Stimulated activated CD8-positive, alpha-beta memory T cell treated with anti-CD3 and anti-CD28 coated beads, Interleukin-12 subunit alpha, Interleukin-12 subunit beta, amount 100 ng/mL, for 24 hours (primary cell): Measurements from ENCODE around the gene SPINK4.
A peak's percentile ranks its signal among the peaks of the same experiment; 100 is the strongest.

Source experiments
- DNase-seq: peaks from one replicate; pipeline ENCODE4 v3.0.0-alpha.2; 2020; ENCODE audit errors: extremely low read depth

The SPINK4 gene

DNA sequence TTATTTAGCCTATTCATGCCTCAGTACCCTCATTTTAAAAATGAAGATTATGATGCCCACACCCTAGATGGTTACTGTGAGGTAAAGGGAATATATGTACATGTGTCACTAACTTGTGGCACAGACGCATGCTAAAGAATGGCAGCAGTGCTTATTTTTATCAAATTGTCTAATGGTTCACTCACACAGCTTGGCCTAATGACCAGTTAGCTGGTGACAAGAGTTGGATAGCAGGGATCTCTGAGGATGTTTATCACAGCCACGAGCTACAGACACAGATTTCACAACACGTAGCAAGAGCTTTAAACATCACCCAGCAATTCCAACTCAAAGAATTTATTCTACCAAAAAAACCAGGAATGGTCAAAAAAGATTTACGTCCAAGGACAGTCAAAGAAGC lies 17.3 kb downstream of the SPINK4 start:
- no peak for DNase-seq

DNA sequence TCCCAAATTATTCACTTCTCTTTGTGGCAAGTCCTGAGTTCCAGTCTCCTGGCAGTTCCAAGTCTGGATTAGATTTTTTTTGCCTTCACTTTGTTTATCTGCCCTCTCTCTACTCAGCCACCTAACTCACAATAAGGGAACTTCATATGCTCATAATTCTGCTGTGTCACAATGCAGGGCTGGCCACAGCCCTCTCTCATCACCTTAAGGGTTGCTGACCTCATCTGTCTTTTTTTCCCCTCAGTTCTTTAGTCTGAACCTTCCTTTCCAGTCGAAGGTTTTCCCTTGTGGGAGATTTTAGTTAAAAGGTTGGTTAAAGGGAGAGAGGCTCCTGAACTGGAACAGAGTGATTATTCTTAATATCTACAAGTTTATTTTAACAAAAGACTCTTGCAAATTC lies 20.4 kb downstream of the SPINK4 start:
- DNase-seq, result no peak

DNA sequence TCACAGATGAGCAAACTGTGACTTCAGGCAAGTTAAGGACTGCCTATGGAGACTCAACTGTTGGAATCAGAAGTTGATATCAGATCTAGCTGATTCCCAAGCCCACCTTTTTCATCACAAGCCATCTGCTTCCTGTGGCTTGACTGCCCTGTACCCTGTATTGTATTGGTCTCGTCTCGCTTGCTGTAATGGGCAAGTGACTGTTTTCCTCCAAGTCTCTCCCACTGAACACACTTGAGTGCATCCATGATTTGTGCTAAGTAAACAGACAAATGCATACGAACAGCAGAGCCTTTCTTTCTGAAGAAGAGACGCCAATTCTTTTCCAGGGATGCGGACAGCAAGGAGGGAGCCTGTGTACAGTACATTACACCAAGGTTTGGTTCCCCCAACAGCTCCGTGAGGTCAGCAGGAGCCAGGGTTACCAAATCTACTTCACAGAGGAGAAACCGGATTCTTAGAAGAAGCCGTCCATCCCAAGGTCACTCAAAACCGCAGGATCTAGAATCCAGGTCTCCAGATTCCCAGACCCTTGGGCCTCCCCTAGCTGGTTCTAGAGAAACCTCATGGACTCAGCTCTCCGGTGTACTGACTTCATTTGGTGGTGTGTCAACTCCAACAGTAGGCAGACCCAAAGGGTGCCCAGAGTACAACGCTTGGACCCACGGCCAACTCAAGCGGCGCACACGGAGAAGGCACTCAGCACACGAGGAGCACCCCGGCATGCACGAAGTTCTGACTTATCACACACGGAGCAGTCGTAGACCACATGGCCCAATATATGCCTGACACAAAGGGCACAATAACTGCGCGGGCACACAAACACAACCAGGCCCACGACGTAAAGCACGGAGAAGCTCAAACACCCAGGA lies 23.4 kb downstream of the SPINK4 start:
- DNase-seq, result no peak

DNA sequence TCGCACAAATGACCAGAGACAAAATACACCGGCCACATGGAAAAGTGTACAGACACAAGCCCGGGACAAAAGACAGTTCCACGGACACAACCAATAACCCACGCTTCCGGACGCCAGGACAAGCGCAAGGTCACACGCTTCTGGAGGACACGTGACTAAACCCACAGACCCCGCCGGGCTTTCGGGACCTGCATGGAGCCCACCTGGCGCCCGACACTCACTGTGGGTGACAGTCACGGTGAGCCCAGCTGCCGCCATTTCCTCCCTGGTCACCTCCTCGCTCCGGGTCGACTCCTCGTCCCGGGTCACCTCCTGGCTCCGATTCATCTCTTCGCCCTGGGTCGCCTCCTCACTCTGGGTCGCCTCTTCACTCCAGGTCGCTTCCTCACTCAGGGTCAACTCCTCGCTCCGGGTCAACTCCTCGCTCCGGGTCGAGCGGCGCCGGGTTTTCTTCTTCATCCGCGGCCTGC lies 24.1 kb downstream of the SPINK4 start:
- no peak for DNase-seq

DNA sequence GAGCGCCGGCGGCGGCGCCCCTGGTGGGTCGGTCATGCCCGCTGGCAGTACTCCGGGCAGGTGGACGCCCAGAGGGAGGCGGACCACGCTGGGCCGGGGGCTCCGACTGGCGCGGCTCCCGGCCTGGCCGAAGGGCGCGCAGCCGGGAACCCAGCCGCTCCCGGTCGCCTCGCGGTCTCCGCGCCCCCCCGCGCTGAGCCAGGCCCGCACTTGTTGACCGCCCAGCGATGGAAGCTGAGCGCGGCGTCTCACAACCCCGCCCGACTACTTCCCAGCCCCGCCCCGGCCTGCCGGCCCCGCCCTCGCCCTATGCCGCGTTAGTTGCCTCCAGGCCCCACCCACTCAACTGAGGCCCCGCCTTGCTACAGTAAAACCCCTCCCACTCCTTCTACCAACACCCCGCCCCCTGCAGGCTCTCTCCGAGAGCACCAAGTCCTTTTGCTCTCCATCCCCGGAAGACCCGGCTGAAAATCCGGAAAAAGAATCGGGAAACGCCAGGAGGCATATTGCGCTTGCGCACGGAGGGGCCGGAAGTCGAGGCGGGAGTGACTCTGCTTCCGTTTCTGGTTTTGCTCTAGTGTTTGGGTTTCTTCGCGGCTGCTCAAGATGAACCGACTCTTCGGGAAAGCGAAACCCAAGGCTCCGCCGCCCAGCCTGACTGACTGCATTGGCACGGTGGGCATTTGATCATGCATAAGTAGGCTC lies 24.7 kb downstream of the SPINK4 start, which contains the start of the genes BAG1 and CHMP5:
Gene BAG1, minus strand, starts transcription at position 236 of the 705 bp plus-strand sequence.
Gene CHMP5, plus strand, starts transcription at position 577 of the 705 bp plus-strand sequence. Its CDS starts 30 bp downstream, at position 607.
- peak; percentile 99 for DNase-seq

DNA sequence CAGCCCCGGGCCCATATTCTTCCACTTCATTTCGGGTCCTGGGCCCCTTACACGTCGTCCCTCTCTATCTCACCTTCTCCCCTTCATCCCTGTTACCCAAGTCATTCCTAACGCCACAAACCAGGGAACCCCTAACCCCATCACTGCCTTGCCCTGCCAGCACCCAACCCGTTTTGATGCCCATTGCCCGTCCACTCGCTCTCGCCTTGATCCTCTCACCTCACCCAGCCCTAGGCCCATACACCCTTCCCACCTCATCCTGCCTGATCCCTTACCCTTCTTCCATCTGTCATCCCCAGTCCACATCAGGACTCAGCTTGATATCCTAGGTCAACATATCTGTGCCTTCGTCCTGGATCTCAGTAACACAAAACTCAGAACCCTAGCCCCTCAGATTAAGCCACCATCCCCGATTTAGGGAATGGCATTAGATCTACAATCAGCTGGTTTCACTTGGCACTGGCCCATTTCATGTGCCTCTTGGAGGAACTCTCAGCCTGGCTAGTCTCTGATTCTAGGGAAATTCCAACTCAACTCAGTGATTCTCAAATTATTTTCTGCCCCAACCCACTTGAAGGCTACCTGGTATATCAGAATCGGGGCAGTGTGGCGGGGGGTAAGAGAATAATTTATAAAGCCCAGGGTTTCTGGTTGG lies 25.4 kb downstream of the SPINK4 start:
- no peak for DNase-seq

DNA sequence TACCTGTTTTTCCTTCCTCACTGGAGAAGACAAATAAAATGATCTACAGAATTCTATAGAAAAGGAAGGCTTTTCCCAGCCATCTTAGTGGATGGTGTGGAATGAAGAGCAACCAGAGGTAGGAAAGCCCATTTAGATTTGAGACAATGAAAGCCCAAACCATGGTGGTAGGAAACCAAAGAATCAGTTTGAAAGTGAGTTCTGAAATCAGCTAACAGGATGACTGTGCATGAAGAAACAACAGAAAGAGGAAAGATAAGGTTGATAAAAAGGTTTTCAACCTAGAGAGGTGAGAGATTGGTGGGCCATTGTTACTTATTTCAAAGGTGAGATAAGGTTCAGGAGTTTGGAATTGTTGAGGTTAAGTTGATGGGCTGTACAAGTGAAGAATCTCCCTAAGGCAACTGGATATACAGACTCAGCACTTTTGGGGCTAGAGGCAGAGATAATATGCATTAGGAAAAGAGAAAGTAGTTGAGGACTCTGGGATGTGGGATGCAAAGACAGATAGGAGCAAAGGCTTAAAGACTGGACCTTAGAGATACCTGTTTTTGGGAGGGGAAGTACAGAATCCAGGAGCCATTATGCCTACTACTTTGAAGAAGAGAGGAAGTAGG lies 27.3 kb downstream of the SPINK4 start:
- DNase-seq, result no peak

DNA sequence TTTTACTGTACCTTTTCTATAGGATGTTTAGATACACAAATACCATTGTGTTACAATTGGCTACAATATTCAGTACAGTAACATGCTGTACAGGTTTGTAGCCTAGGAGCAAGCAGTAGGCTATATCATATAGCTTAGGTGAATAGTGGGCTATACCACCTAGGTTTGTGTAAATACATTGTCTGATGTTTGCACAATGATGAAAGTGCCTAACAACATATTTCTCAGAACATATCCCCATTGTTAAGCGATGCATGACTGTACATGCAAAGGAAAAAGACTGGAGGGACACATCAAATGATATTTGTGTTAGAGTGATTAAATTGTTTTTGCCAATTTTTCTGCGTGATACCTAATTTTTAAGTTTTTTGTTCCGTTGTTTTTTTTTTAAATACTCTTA lies 30.2 kb downstream of the SPINK4 start:
- DNase-seq, result no peak

DNA sequence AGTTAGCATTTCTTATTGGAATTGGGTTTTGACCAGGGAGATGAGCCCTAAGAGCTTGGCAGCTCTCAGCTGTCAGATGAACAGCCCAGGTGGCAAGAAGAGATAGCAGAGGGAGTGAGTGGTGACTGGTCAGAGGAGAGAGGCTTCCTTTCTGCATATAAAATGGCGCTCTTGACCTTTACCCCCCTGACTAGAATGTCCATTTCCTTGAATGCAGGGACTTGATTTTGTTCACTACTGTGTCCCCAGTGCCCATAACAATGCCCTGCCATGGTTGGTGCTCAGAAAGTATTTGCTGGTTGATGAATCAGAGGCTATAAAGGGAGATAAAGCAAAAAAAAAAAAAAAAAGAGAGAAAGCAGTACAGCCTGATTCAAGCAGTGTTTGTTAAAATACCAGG lies 32.1 kb downstream of the SPINK4 start:
- no peak for DNase-seq

DNA sequence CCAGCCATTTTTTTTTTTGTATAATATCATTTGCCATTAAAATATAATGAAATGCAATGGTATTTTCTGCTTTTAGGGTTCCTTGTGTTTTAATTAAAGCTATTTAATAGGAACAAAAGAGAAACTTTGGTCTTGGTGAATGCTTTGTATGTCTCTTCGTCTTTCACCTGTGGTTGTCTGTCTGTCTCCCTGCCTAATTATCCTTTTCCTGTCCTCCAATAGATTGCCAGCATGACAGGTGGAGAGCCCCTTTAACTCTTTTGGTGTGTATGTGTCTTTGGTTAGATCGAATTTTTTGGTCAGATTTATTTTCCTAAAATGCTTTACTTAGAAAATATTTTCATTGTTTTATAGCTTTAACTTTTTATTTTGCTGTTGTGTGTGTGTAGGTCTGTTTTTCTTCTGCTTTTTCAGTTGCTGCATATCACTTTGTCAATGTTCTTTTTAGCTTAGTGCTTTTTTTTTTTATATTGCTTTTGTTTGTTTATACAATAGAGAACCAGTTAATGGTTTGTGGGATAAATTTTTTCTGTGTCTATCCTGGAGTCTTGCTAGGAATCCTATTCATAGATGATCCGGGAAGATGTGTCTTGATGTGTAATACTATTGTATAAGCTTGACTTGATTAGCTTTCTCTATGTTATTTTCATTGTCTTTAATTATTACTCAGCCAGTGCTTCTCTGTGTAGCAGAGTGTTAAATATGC lies 33.5 kb downstream of the SPINK4 start:
- no peak for DNase-seq

DNA sequence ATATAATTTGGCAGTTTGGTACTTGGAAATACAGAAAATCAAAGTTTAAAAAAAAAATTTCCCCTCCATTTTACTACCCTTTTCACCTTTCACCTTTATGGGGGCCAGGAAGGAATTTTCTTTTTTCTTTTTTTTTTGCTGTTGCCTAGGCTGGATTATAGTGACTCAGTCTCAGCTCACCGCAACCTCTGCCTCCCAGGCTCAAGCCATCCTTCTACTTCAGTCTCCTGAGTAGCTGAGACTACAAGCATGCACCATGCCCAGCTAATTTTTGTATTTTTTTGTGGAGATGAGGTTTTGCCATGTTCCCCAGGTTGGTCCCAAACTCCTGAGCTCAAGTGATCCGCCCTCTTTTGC lies 34.0 kb downstream of the SPINK4 start:
- no peak for DNase-seq

DNA sequence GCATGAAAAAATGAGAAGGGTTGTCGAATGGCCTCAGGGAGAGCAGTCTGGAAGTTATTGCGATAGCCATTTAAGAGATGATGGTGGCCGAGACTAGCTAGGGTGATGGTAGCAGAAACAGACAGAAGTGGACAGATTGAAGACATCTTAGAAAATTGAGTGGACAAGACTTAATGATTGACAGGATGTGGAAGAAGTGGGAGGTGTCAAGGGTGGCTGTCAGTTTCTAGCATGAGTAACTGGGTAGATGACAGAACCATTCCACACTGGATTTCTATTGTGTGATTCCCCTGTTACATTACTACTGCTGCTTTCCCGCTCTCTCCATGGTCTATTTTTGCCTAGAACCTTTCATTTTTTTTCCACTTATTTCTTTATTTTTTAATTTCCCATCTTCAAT lies 37.5 kb downstream of the SPINK4 start:
- DNase-seq, result no peak

DNA sequence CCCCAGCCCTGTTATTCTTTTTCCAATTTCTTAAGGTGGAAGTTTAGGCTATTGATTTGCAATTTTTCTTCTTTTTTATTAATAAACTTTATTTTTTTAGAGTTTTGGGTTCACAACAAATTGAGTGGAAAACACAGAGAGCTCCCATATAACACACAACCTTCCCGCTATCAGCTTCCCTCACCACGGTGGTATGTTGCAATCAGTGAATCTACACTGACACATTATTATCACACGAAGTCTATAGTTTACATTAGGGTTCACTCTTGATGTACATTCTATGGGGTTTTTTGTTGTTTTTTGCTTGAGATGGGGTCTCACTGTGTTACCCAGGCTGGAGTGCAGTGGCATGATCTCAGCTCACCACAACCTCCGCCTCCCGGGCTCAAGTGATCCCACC lies 45.5 kb downstream of the SPINK4 start:
- DNase-seq, result no peak

DNA sequence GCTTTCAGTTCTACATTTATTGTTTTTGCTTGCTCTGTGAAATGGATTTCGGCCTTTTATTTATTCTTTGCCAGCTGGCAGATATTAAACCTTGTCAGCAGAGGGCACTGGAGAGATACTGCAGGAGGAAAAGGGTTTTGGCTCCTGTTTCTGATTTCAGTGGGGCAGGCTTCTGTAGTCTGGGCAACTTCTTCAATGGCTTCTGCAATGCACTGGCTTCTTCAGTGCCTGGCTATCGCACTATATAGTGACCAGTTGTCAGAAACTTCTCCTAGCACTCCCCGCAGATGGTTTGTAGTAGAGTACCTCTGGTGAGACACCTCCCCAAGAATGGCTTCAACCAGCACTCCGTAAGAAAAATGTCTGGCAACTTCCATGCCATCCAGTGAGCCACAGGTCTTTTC lies 47.1 kb downstream of the SPINK4 start:
- no peak for DNase-seq

DNA sequence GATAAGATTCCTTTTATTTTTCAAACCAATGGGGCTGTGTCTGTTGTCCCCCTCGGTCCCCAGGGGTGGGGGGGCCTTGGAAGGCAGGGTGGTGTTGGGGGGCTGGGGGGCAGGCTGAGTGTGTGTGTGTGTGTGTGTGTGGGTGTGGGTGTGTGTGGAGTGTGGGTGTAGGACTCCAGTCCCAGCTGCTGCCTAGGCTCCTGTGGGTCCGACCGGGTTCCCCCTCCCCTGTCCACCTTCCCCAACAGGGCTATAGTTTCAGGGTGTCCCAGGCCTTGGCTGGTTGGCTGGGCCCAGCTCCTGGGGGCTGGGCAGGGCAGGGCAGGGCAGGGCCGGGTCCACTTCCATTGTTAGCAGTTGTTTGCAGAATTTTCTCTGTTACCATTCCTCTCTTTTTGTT lies 48.3 kb downstream of the SPINK4 start:
- DNase-seq, result no peak

DNA sequence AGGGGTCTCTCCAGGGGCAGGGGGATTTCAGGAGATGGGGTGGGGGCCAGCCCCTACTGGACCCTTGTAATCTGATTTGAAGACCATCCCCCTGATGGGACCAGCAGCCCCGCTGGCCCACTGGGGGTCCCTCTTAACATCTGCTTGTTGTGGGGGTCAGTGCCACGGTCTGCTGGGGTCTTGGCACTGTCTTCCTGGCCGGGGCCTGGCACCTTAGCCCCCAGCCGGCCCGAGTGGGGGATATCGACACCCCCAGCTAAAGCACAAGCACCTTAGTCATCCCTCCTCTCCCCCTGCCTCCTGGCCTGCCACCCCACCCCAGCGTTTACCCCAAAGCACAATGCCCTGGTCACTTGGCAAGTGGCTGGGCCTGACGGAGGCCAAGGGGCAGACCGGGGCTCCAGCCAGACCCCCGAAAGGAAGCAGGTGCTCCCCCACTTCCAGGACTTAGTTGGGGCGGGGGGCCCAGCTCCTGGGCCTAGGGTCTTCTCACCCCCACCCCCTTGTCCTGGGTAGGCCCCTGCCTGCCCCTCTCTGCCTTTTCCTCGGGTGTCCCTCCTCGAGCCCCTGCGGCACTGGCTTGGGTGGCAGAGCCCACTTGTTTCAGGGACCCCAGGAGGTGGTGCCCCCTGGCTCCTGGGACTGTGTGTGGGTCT lies 49.0 kb downstream of the SPINK4 start:
- DNase-seq, result no peak

DNA sequence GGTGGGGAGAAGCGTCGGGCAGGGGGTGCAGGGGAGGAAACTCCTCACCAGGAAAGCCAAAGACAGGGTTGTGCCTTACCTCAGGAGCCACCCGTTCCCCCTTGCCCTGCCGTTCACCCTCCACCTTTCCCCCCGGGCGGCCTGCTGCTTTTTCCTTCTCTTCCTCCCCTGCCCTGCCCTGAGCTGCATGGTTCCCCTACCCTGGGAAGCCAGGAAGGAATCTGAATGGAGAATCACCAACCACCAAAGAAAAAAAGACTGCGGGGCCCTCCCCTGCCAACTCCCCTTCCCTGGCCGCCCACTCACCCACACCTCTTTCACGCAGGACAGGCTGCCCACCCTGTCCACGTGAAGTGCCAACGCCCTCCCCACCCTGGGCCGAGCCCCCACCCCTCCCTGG lies 49.5 kb downstream of the SPINK4 start:
- DNase-seq, result no peak

DNA sequence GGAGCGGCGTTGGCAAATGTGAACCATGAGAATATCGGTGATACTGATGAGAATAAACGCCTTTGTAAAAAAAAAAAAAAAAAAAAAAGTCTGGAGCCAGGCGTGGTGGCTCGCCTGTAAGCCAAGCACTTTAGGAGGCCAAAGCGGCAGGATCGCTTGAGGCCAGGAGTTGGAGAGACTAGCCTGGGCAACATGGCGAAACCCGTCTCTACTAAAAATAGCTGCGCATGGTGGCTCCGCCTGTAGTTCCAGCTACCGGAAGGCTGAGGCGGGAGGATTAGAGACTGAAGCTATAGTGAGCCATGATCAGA lies 49.9 kb downstream of the SPINK4 start:
- no peak for DNase-seq

DNA sequence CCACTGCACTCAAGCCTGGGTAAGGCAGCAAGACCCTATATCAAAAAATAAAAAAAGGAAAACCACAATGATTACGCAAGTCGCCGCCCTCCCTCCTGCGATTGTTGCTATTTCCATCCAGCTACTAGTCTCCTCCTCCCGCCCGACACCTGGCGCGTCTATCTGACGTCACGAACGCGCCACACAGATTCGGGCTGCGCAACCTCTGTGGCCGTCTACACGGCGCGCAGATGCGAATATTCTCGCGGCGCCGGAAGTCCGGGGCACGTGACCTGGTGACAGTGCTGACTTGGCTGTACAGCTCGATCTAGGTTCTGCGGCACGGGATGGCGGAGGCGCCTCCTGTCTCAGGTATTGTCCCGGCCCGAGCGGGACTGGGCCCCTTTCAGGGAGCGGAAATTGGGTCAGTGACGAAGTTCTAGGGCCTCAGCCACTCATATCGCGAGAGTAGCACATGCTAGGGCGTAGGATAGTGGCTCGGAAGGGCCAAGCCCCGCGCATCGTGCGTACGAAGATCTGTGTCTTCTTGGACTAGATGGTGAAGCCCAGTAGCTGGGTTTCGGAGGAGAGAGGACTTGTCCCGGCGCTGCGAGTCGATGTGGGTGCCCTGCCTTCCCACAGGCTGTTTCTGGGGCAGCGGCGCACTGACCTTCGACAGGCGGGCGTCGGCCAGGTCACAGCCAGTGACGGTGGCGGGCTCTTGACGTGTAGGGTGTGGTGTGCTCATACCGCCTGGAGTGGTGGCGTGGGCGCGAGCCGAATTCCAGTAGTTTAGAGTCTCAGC lies 50.5 kb downstream of the SPINK4 start, which contains the start of gene NFX1:
Gene NFX1, plus strand, starts transcription at position 270 of the 784 bp plus-strand sequence. Its CDS starts 57 bp downstream, at position 327.
- DNase-seq, result peak; percentile 95

DNA sequence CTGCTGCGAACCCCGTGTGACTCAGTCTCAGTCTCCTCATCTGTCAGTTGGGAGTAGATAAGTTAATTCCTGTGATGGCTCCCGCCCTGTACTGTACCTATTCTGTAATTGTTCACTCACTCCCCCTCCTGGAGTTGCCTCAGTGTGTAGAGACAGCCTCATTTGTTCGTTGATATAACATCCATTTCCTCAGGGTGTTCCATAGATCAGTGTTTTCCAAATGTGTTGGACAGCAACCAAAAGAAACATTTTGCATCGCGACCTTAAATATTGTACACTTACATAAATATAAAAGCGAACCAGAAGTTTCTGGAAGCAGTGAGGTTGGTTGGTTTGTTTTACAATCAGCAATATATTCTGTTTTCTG lies 51.0 kb downstream of the SPINK4 start:
- DNase-seq, result no peak
